H1 (cell line): ENCODE results near the gene CLDN15. TPM values are rescaled to one million over a fixed set of nuclear protein-coding genes. Genes with fewer than 3 reads are reported as not detected.

Source experiments
- CTCF ChIA-PET: fragments of 300-600 bp; sonication (Branson Sonifier 250); formaldehyde crosslinking; loops from one replicate; lab custom pipeline; 2021; ENCODE audit not compliant: partially characterized antibody; lab: Charles Lee
- POLR2A ChIA-PET: fragments of 300-600 bp; sonication (Branson Sonifier 250); formaldehyde crosslinking; loops from one replicate; lab custom pipeline; 2021; ENCODE audit warnings: inconsistent platforms; ENCODE audit not compliant: partially characterized antibody; lab: Charles Lee
- DNase-seq, 2 experiments: peaks; one replicate each; pipeline versions ENCODE4 v3.0.0 to v3.0.0-alpha.2; 2010 to 2022; ENCODE audit warnings: low spot score in 2 of 2, low read depth in 1 of 2, mixed read lengths in 1 of 2
- FAIRE-seq: peaks from 2 replicates; lab custom pipeline; 2011; peaks lifted over from hg19 to GRCh38; lab: Jason Lieb, UNC
- H2AFZ ChIP-seq: 2 replicates; pipeline ENCODE4 v1.8.1; 2012; ENCODE audit warnings: low read length, inconsistent platforms
- H2AK5ac ChIP-seq: 2 replicates; pipeline ENCODE4 v1.6.1; 2013; ENCODE audit warnings: low read depth, low read length
- H2BK120ac ChIP-seq: replicated peaks from 2 replicates; pipeline ENCODE3; 2013; ENCODE audit warnings: low read depth, low read length, inconsistent platforms
- H2BK12ac ChIP-seq: 2 replicates; pipeline ENCODE4 v1.6.1; 2013; ENCODE audit warnings: low read depth, low read length
- H2BK15ac ChIP-seq: 2 replicates; pipeline ENCODE4 v1.6.1; 2013; ENCODE audit warnings: low read length
- H2BK20ac ChIP-seq: 2 replicates; pipeline ENCODE4 v1.6.1; 2013; ENCODE audit warnings: low read length
- H2BK5ac ChIP-seq: 2 replicates; pipeline ENCODE4 v1.6.1; 2013; ENCODE audit warnings: low read depth, low read length
- H3K14ac ChIP-seq: 2 replicates; pipeline ENCODE4 v1.6.1; 2013; ENCODE audit warnings: inconsistent platforms; ENCODE audit not compliant: insufficient read length
- H3K18ac ChIP-seq: 2 replicates; pipeline ENCODE4 v1.6.1; 2013; ENCODE audit warnings: low read length; ENCODE audit errors: extremely low read depth
- H3K23ac ChIP-seq: 2 replicates; pipeline ENCODE4 v1.6.1; 2013; ENCODE audit warnings: inconsistent platforms; ENCODE audit not compliant: insufficient read length
- H3K23me2 ChIP-seq: 2 replicates; pipeline ENCODE4 v1.6.1; 2013; ENCODE audit warnings: low read depth, low read length
- H3K27ac ChIP-seq: 2 replicates; pipeline ENCODE4 v1.6.1; 2011; ENCODE audit warnings: low read depth, low read length, inconsistent platforms
- H3K27me3 ChIP-seq, 4 experiments: replicated peaks in 1 of 4; 1 replicate in 1 of 4; 2 replicates in 3 of 4; pipeline versions ENCODE4 v1.6.1 to v1.8.1; 2011 to 2013; ENCODE audit warnings: low read length in 3 of 4, mild to moderate bottlenecking in 3 of 4, inconsistent platforms in 2 of 4, mixed read lengths in 2 of 4, moderate library complexity in 1 of 4; ENCODE audit not compliant: control insufficient read depth in 3 of 4, insufficient read depth in 3 of 4; ENCODE audit errors: extremely low read depth in 1 of 4
- H3K36me3 ChIP-seq, 4 experiments: 2 replicates each; pipeline versions ENCODE4 v1.6.1 to v1.8.1; 2011 to 2013; ENCODE audit warnings: mild to moderate bottlenecking in 4 of 4, low read length in 3 of 4, moderate library complexity in 2 of 4, control low read depth in 1 of 4, inconsistent platforms in 1 of 4; ENCODE audit not compliant: insufficient read depth in 4 of 4, control insufficient read depth in 2 of 4
- H3K4ac ChIP-seq: replicated peaks from 2 replicates; pipeline ENCODE3; 2013; ENCODE audit warnings: low read length, low read depth, mixed read lengths, inconsistent platforms; ENCODE audit not compliant: insufficient read length
- H3K4me1 ChIP-seq, 4 experiments: replicated peaks in 1 of 4; 1 replicate in 1 of 4; 2 replicates in 3 of 4; pipeline versions ENCODE4 v1.6.1 to v1.8.1; 2011 to 2013; ENCODE audit warnings: low read length in 3 of 4, inconsistent platforms in 2 of 4, mixed read lengths in 1 of 4; ENCODE audit not compliant: insufficient read depth in 4 of 4, control insufficient read depth in 3 of 4
- H3K4me2 ChIP-seq, 2 experiments: 2 replicates each; pipeline versions ENCODE4 v1.6.1 to v1.8.1; 2011 to 2013; ENCODE audit warnings: low read depth in 2 of 2, low read length in 2 of 2, control low read depth in 1 of 2, inconsistent platforms in 1 of 2, mild to moderate bottlenecking in 1 of 2; ENCODE audit not compliant: insufficient read depth in 1 of 2
- H3K4me3 ChIP-seq, 4 experiments: fragments of 200-600, 300-600 bp in 1 of 4; sonication (generic), shearing (Covaris generic), sonication (Bioruptor Twin) in 1 of 4; 2 replicates each; pipeline versions ENCODE4 v1.5.1 to v1.8.1; 2011 to 2016; ENCODE audit warnings: low read length in 4 of 4, low read depth in 3 of 4, control low read depth in 2 of 4, inconsistent platforms in 2 of 4, mild to moderate bottlenecking in 2 of 4, mixed read lengths in 1 of 4, moderate library complexity in 1 of 4; ENCODE audit not compliant: insufficient read depth in 2 of 4; ENCODE audit errors: extremely low read depth in 1 of 4
- H3K56ac ChIP-seq: replicated peaks from 2 replicates; pipeline ENCODE3; 2013; ENCODE audit warnings: low read depth, mild to moderate bottlenecking, mixed read lengths, low read length, inconsistent platforms; ENCODE audit not compliant: insufficient read length
- H3K79me1 ChIP-seq: 2 replicates; pipeline ENCODE4 v1.6.1; 2013; ENCODE audit warnings: low read depth, low read length, control low read depth
- H3K79me2 ChIP-seq, 2 experiments: 2 replicates each; pipeline versions ENCODE4 v1.6.1 to v1.8.1; 2012 to 2013; ENCODE audit warnings: low read length in 2 of 2, mild to moderate bottlenecking in 2 of 2, inconsistent platforms in 1 of 2; ENCODE audit not compliant: insufficient read depth in 2 of 2, control insufficient read depth in 1 of 2
- H3K9ac ChIP-seq, 4 experiments: replicated peaks in 1 of 4; 1 replicate in 1 of 4; 2 replicates in 3 of 4; pipeline versions ENCODE4 v1.6.1 to v1.8.1; 2011 to 2013; ENCODE audit warnings: low read depth in 3 of 4, low read length in 3 of 4, control low read depth in 2 of 4, mild to moderate bottlenecking in 2 of 4, moderate library complexity in 2 of 4, inconsistent platforms in 1 of 4; ENCODE audit errors: extremely low read depth in 1 of 4
- H3K9me3 ChIP-seq, 2 experiments: 2 replicates each; pipeline versions ENCODE4 v1.6.1 to v1.8.1; 2012 to 2013; ENCODE audit warnings: mild to moderate bottlenecking in 2 of 2, moderate library complexity in 2 of 2, control low read depth in 1 of 2, inconsistent platforms in 1 of 2, low read depth in 1 of 2, low read length in 1 of 2, mixed read lengths in 1 of 2; ENCODE audit not compliant: insufficient read depth in 2 of 2
- H4K20me1 ChIP-seq, 2 experiments: replicated peaks in 1 of 2; 2 replicates each; pipeline versions ENCODE3 to v1.8.1; 2011 to 2013; ENCODE audit warnings: inconsistent platforms in 2 of 2, low read length in 2 of 2, mild to moderate bottlenecking in 1 of 2; ENCODE audit not compliant: insufficient read depth in 2 of 2, control insufficient read depth in 1 of 2
- H4K5ac ChIP-seq: 2 replicates; pipeline ENCODE4 v1.6.1; 2013; ENCODE audit warnings: low read length, low read depth, mixed read lengths, inconsistent platforms; ENCODE audit not compliant: insufficient read length
- H4K8ac ChIP-seq: 2 replicates; pipeline ENCODE4 v1.8.0; 2013; ENCODE audit warnings: mild to moderate bottlenecking, moderate library complexity, low read length, inconsistent platforms; ENCODE audit not compliant: insufficient read depth; ENCODE audit errors: extremely low read depth
- H4K91ac ChIP-seq: replicated peaks from 2 replicates; pipeline ENCODE3; 2013; ENCODE audit warnings: low read length, mixed read lengths, inconsistent platforms; ENCODE audit not compliant: insufficient read length
- ASH2L ChIP-seq: fragments of 200-600, 300-600 bp; sonication (generic); IDR thresholded peaks from one replicate; pipeline ENCODE4 v1.7.1; 2017; ENCODE audit warnings: low read length
- EGR1 ChIP-seq: IDR thresholded peaks from 2 replicates; pipeline ENCODE4 v1.6.1; 2011; ENCODE audit warnings: low read depth, low read length, borderline replicate concordance
- KDM1A ChIP-seq: fragments of 200-600, 300-600 bp; sonication (generic); IDR thresholded peaks from 2 replicates; pipeline ENCODE4 v1.7.1; 2016; ENCODE audit warnings: mild to moderate bottlenecking, low read length, borderline replicate concordance
- PHF8 ChIP-seq: fragments of 200-600 bp; sonication (generic); conservative IDR thresholded peaks from 2 replicates; pipeline ENCODE4 v1.7.1; 2012; ENCODE audit warnings: low read depth, mild to moderate bottlenecking, inconsistent platforms, low read length, moderate library complexity
- RAD21 ChIP-seq, 2 experiments: IDR thresholded peaks in 1 of 2; conservative IDR thresholded peaks in 1 of 2; 2 replicates each; pipeline ENCODE4 v1.6.1; 2011; ENCODE audit warnings: low read depth in 2 of 2, low read length in 2 of 2, improper control_type of control experiment in 1 of 2, inconsistent platforms in 1 of 2, mild to moderate bottlenecking in 1 of 2, moderate library complexity in 1 of 2
- SP1 ChIP-seq: IDR thresholded peaks from 2 replicates; pipeline ENCODE4 v1.6.1; 2011; ENCODE audit warnings: low read depth, low read length
- SUZ12 ChIP-seq: fragments of 200-600 bp; sonication (generic); IDR thresholded peaks from 2 replicates; pipeline ENCODE4 v1.6.1; 2012; ENCODE audit warnings: mild to moderate bottlenecking, inconsistent platforms, low read length, moderate library complexity, mixed read lengths
- TAF7 ChIP-seq: optimal IDR thresholded peaks from 2 replicates; pipeline ENCODE3; 2011; ENCODE audit warnings: low read depth, mild to moderate bottlenecking, inconsistent platforms, low read length, moderate library complexity, borderline replicate concordance
- WGBS, 2 experiments: shearing (Covaris generic) in 1 of 2; methylation state at CpG; one replicate each; pipeline versions ENCODE4 v1.1.6 to v1.1.7; 2013 to 2015; ENCODE audit warnings: low lambda C conversion rate in 2 of 2, mixed read lengths in 2 of 2, inconsistent platforms in 1 of 2, low coverage in 1 of 2, missing lambda C conversion rate in 1 of 2; ENCODE audit not compliant: insufficient replicate concordance in 2 of 2, insufficient coverage in 1 of 2, insufficient read length in 1 of 2; ENCODE audit errors: extremely low coverage in 1 of 2, missing lambda C conversion rate in 1 of 2; 5-methylcytosine and 5-hydroxymethylcytosine counted together
- polyA plus RNA-seq, 7 experiments: library from polyadenylated mRNA; depleted of rRNA in 3 of 7; stranded (reverse) in 5 of 7; unstranded in 2 of 7; fragments of >200 nt in 5 of 7; fragments of 200-250 nt in 2 of 7; gene quantifications; 1 replicate in 5 of 7; 2 replicates in 1 of 7; 4 replicates in 1 of 7; pipeline versions ENCODE4 v1.2.1 to v1.2.3, GENCODE V29; 2011 to 2013; ENCODE audit warnings: missing spikeins in 2 of 7, mixed read lengths in 2 of 7
- total RNA-seq: library from RNA; stranded (reverse); fragmentation: NEBNext Ultra II Directional; extraction: Animal tissue kit (Norgen Biotek cat#: 25700); gene quantifications from 2 replicates; pipeline ENCODE4 v1.2.1, GENCODE V29; 2021

Gene CLDN15
- total and polyA plus RNA-seq, 2 of the 8 experiments (the other 6 are each of a cell fraction or from before 2014, with no cell fraction given): 5.5 to 7.6 TPM

GRCh38 chr7:101185258-101185839, 52.3 kb downstream of the CLDN15 start:
- Histone ChIP-seq H4K8ac (no peak overlapping the region), H4K20me1 (no peaks in the 10 kb centered on the region), H2AFZ (no peak overlapping the region), H4K5ac (no peak overlapping the region), H3K4me1 (peaks cover 0 to 5% (median 3%) of the 10 kb centered on the region in 4 experiments; a peak in 6 of 7 replicates), H4K91ac (no peak overlapping the region), H2BK20ac (no peak overlapping the region), H3K27me3 (peaks cover 6 to 10% (median 8%) of the 10 kb centered on the region in 4 experiments; a peak in 6 of 7 replicates), H3K4me3 (no peak overlapping the region), H3K79me1 (no peaks in the 10 kb centered on the region), H3K27ac (no peak overlapping the region), H3K23ac (no peak overlapping the region), H3K56ac (no peak overlapping the region), H3K9me3 (no peaks in the 10 kb centered on the region), H2BK5ac (no peak overlapping the region), H2BK12ac (no peak overlapping the region), H2BK120ac (no peak overlapping the region), H3K9ac (no peak overlapping the region), H3K36me3 (no peaks in the 10 kb centered on the region), H3K18ac (no peak overlapping the region), H3K4ac (no peak overlapping the region), H3K14ac (no peak overlapping the region), H3K4me2 (no peak overlapping the region), H3K23me2 (peaks cover 3% of the 10 kb centered on the region; the same call in 1 of the 2 replicates), H2BK15ac (peak overlapping the region; percentile 31; the same call in 1 of the 2 replicates), H2AK5ac (no peak overlapping the region), H3K79me2 (no peaks in the 10 kb centered on the region)
- ChIA-PET CTCF (interaction anchor here (0.9 to 3.4 kb wide), 4 partner anchors 10 to 97 kb away, joined by 3 to 20 read pairs (median 4); no protein-coding TSS in a partner anchor), POLR2A (interaction anchor here (1.8 kb wide), 1 partner anchor 11 kb away, joined by 8 read pairs; no protein-coding TSS in a partner anchor)
- DNase-seq: no peak
- TF ChIP-seq SP1: no peak
- TF ChIP-seq KDM1A: no peak
- TF ChIP-seq ASH2L: no peak
- no peak for TF ChIP-seq EGR1
- TF ChIP-seq TAF7: no peak
- no peak for TF ChIP-seq SUZ12
- TF ChIP-seq RAD21 (IDR thresholded peaks at IDR 0.05 in 1 of 2, conservative IDR thresholded peaks at IDR 0.05 in 1 of 2; ENCODE audit: low read depth in 2 of 2, low read length in 2 of 2): no peak
- TF ChIP-seq PHF8: no peak
- WGBS, 2 experiments: 83% methylated on average over 5 of the region's 5 CpGs; no CpG with 5 or more reads in 1 of the 2 experiments
- FAIRE-seq: no peak
